GM06990 (cell line): Measurements from ENCODE around the gene DRAM1.
"Not testable (repeated sequence)": the region's sequence is repeated elsewhere in the genome, so short reads cannot be mapped to it uniquely, and the experiment has no call there.

ENCODE experiments used
- DNase-seq: peaks from one replicate; pipeline ENCODE4 v3.0.0-alpha.2; 2011; ENCODE audit not compliant: insufficient read length; ENCODE audit errors: extremely low read depth
- H3K27me3 ChIP-seq: replicated peaks from 2 replicates; pipeline ENCODE4 v1.6.0; 2011; ENCODE audit warnings: low read length; ENCODE audit not compliant: control insufficient read depth, insufficient read depth
- H3K36me3 ChIP-seq: 2 replicates; pipeline ENCODE4 v1.5.1; 2011; ENCODE audit warnings: low read length; ENCODE audit not compliant: control insufficient read depth, insufficient read depth
- H3K4me3 ChIP-seq: replicated peaks from 2 replicates; pipeline ENCODE4 v1.5.1; 2011; ENCODE audit warnings: low read depth, mild to moderate bottlenecking, control low read depth, low read length
- CTCF ChIP-seq: IDR thresholded peaks from 2 replicates; pipeline ENCODE4 v1.5.1; 2011; ENCODE audit warnings: low read length, control low read depth, mild to moderate bottlenecking, inconsistent platforms; ENCODE audit not compliant: insufficient read depth, poor library complexity, severe bottlenecking

Gene DRAM1

GRCh38 chr12:101908395-101908794 is 31.0 kb downstream of the DRAM1 start:
- no peak for DNase-seq
- Histone ChIP-seq H3K27me3 (no peaks in the 10 kb centered on the region), H3K36me3 (peaks cover 5% of the 10 kb centered on the region), H3K4me3 (no peak overlapping the region)
- no peak for TF ChIP-seq CTCF

DNA sequence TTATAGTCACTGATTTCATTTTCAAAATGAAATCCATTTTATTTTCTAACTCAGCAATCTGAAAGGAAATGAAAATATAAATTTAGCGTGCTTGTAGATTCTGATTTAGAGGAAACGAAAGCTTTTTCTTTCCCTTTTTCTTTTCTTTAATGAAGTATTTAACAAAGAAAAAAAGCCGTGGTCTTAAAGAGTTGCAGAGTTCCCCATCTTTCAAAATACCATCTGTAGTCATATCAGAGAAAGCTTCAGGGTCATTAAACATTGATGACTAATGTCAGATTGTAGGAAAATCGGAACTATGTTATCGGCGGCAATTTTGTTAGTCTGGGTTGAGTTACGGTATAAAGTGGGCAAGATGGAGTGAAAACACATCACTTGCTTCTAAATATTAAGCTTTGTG is 32.3 kb downstream of the DRAM1 start:
- TF ChIP-seq CTCF = no peak
- H3K27me3 ChIP-seq = no peaks in the 10 kb centered on the region
- H3K4me3 ChIP-seq = peak overlapping the region; percentile 44
- peaks cover 5% of the 10 kb centered on the region for H3K36me3 ChIP-seq
- DNase-seq = peak; percentile 49

- no peak for DNase-seq
Measured at GRCh38 chr12:101915841-101916240, 38.5 kb downstream of the DRAM1 start.

DNA sequence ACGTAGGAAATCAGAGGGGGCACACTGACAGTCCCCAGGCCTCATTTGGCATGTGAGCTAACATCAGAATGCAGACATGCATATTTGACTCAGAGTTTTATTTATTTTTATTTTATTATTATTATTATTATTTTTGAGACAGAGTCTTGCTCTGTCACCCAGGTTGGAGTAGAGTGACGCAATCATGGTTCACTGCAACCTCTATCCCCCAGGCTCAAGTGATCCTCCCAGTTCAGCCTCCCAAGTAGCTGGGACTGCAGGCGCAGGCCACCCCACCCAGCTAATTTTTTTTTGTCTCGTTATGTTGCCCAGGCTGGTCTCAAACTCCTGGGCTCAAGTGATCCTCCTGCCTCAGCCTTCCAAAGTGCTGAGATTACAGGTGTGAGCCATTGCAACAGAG is 41.4 kb downstream of the DRAM1 start:
- H3K4me3 ChIP-seq, H3K36me3 ChIP-seq: not testable (repeated sequence)

More at GRCh38 chr12:101915841-101916240, 38.5 kb downstream of the DRAM1 start:
- no peak for TF ChIP-seq CTCF
- no peaks in the 10 kb centered on the region for H3K27me3 ChIP-seq
- no peak overlapping the region for H3K4me3 ChIP-seq
- H3K36me3 ChIP-seq = peaks cover 3% of the 10 kb centered on the region

GRCh38 chr12:101919447-101919846 is 42.1 kb downstream of the DRAM1 start:
- Histone ChIP-seq H3K36me3 (peaks cover 4% of the 10 kb centered on the region), H3K27me3 (no peaks in the 10 kb centered on the region), H3K4me3 (no peak overlapping the region)
- TF ChIP-seq CTCF = no peak
- no peak for DNase-seq

More for the DNA sequence above, 41.4 kb downstream of the DRAM1 start:
- H3K27me3 ChIP-seq, DNase-seq: not testable (repeated sequence)

DNA sequence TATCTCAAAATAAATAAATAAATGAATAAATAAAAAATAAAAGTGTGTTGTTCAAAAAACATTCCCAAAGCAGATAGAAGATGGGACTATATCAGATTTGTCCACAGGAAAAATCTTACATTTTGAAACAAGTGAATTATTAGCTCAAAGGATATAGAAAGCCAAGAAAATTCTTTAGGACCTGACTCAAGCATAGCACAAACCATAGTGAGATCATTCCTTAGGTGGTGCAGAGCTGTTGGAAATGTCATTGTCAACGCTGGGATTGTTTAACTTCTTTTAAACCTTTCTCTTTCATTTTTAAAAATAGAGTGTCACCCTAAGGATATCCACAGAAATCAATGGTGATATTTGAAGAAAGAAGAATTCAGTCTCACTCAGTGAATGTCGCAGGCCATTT is 43.5 kb downstream of the DRAM1 start:
- no peak for TF ChIP-seq CTCF
- Histone ChIP-seq H3K4me3 (no peak overlapping the region), H3K36me3 (peaks cover 4% of the 10 kb centered on the region), H3K27me3 (no peaks in the 10 kb centered on the region)
- no peak for DNase-seq
